Panc1 (cell line): ENCODE data around the gene SKI. TPM values are rescaled to one million over a fixed set of nuclear protein-coding genes. Genes with fewer than 3 reads are reported as not detected.

Source experiments
- ATAC-seq: fragments of 200-7000 bp; cut with Tn5 transposase; 2 replicates; pipeline ENCODE4 v1.9.1; 2020; ENCODE audit warnings: mild to moderate bottlenecking, moderate library complexity
- BruUV-seq: library from RNA; stranded (reverse); fragments of 400-500 nt; replicated peaks from 2 replicates; lab custom pipeline; 2021; lab: Mats Ljungman, UMichigan
- CTCF ChIA-PET: fragments of 300-600 bp; sonication (Branson Sonifier 250); formaldehyde crosslinking; loops from one replicate; lab custom pipeline; 2022; ENCODE audit warnings: antibody characterized with exemption; lab: Charles Lee
- POLR2A ChIA-PET: fragments of 300-600 bp; sonication (Branson Sonifier 250); formaldehyde crosslinking; loops from one replicate; lab custom pipeline; 2022; ENCODE audit warnings: antibody characterized with exemption; lab: Charles Lee
- DNase-seq: peaks from one replicate; pipeline ENCODE4 v3.0.0-alpha.2; 2010; ENCODE audit warnings: low read depth, low spot score
- H3K27ac ChIP-seq: 2 replicates; pipeline ENCODE4 v1.5.1; 2011; ENCODE audit warnings: mild to moderate bottlenecking, low read length, inconsistent platforms
- H3K27me3 ChIP-seq: fragments of 200-500 bp; sonication (Bioruptor generic); 2 replicates; pipeline ENCODE4 v1.6.0; 2014; ENCODE audit warnings: low read length, inconsistent platforms; ENCODE audit not compliant: control insufficient read depth, insufficient read depth
- H3K36me3 ChIP-seq: fragments of 200-500 bp; sonication (Bioruptor generic); 2 replicates; pipeline ENCODE4 v1.5.1; 2014; ENCODE audit warnings: inconsistent platforms, mild to moderate bottlenecking, low read length, moderate library complexity; ENCODE audit not compliant: control insufficient read depth, insufficient read depth
- H3K4me1 ChIP-seq: 2 replicates; pipeline ENCODE4 v1.5.1; 2011; ENCODE audit warnings: inconsistent platforms, mild to moderate bottlenecking, low read length, moderate library complexity; ENCODE audit not compliant: control insufficient read depth, insufficient read depth
- H3K4me3 ChIP-seq, 2 experiments: 2 replicates each; pipeline ENCODE4 v1.5.1; 2011 to 2012; ENCODE audit warnings: low read depth in 2 of 2, low read length in 2 of 2, mild to moderate bottlenecking in 2 of 2, inconsistent platforms in 1 of 2, moderate library complexity in 1 of 2
- H3K9me3 ChIP-seq: fragments of 200-500 bp; sonication (Bioruptor generic); 2 replicates; pipeline ENCODE4 v1.5.1; 2014; ENCODE audit warnings: low read depth, mild to moderate bottlenecking, inconsistent platforms, low read length, moderate library complexity; ENCODE audit not compliant: control insufficient read depth, insufficient read depth
- CTCF ChIP-seq: fragments of 450-650 bp; IDR thresholded peaks from 2 replicates; pipeline ENCODE4 v1.5.1; 2017; ENCODE audit warnings: mild to moderate bottlenecking
- POLR2AphosphoS5 ChIP-seq: IDR thresholded peaks from 2 replicates; pipeline ENCODE4 v1.6.1; 2012; ENCODE audit warnings: mild to moderate bottlenecking, low read depth, low read length, moderate library complexity
- SIN3A ChIP-seq: IDR thresholded peaks from 2 replicates; pipeline ENCODE4 v1.6.1; 2012; ENCODE audit warnings: low read depth, mild to moderate bottlenecking, low read length, moderate library complexity, borderline replicate concordance; ENCODE audit not compliant: insufficient read depth
- TCF7L2 ChIP-seq: IDR thresholded peaks from 2 replicates; pipeline ENCODE4 v1.6.1; 2011; ENCODE audit warnings: mild to moderate bottlenecking, low read depth, low read length, inconsistent platforms
- in situ Hi-C: cut with HindIII; loops from 2 replicates; pipeline ENCODE4 v1.10.0; 2016; ENCODE audit warnings: low sequenced_read_pairs, low pct_unique_long_range_greater_than_20kb
- intact Hi-C: fragments of 100-400 bp; cut with micrococcal nuclease; formaldehyde crosslinking; loops from one replicate; pipeline ENCODE4 v1.10.0; 2022; ENCODE audit not compliant: unreplicated experiment
- total RNA-seq: library from RNA; stranded (reverse); gene quantifications from one replicate; pipeline ENCODE4 v1.2.1, GENCODE V29; 2021; ENCODE audit not compliant: unreplicated experiment
- TF ChIP-seq, protein P1 (sequence below), 2 experiments: IDR thresholded peaks; 2 replicates each; pipeline ENCODE4 v1.6.1; 2011 to 2012; ENCODE audit warnings: low read depth in 2 of 2, control low read depth in 1 of 2, low read length in 1 of 2, mild to moderate bottlenecking in 1 of 2, moderate library complexity in 1 of 2; ENCODE audit not compliant: insufficient read depth in 1 of 2

The SKI gene
- total RNA-seq, 1 experiment from 2014 or later, result 63.2 TPM

DNA sequence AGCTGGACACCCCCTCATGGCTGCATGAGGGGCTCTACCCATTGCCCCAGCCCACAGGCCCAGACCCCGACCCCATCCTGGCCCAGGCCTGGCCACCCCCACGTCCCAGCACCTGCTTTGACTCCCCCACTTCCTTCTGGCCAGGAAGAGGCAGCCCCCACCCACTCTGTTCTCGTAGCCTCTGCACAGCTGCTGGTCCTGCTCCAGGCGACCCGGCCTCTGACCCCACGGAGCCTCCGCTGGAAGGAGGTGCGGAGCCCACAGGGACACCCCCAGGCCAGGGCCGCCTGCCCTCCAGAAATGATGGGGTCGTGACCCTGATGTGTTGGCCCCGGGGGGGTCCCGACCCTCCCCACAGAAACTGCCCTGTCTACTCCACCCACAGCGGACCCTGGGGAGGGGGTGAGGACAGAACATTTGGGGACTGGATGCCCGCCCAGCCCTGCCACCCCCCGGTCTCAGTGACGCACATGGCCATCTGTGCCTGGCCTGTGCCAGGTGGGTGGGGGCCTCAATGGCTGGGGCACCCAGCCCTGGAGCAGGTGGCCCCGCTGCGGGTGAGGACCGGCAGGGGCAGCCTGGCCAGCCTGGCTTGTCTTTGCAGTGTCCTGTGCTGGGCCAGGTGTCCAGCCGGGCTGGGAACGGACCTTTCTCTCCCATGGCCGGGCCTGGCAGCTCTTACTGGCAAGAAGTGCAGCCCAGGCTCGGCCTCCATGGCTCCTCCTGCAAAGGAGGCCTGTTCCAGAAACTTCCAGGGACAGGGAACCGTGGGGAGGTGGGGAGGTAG lies 84.6 kb downstream of the SKI start:
- ATAC-seq (peak; percentile 1; the same call in 1 of the 2 replicates), DNase-seq (no peak)
- no peaks in the 10 kb centered on the region; the same call in 1 of the 2 replicates for H3K36me3 ChIP-seq
- H3K4me1 ChIP-seq, result peaks cover 66% of the 10 kb centered on the region
- in situ Hi-C loops, result no loop called here
- ChIA-PET POLR2A (interaction anchor here (0.7 kb wide), 1 partner anchor 955 kb away, joined by 13 read pairs; no protein-coding TSS in a partner anchor), CTCF (no interaction called here)
- no peaks in the 10 kb centered on the region for H3K27me3 ChIP-seq
- H3K4me3 ChIP-seq, result no peak overlapping the region
- TF ChIP-seq, protein P1, sequence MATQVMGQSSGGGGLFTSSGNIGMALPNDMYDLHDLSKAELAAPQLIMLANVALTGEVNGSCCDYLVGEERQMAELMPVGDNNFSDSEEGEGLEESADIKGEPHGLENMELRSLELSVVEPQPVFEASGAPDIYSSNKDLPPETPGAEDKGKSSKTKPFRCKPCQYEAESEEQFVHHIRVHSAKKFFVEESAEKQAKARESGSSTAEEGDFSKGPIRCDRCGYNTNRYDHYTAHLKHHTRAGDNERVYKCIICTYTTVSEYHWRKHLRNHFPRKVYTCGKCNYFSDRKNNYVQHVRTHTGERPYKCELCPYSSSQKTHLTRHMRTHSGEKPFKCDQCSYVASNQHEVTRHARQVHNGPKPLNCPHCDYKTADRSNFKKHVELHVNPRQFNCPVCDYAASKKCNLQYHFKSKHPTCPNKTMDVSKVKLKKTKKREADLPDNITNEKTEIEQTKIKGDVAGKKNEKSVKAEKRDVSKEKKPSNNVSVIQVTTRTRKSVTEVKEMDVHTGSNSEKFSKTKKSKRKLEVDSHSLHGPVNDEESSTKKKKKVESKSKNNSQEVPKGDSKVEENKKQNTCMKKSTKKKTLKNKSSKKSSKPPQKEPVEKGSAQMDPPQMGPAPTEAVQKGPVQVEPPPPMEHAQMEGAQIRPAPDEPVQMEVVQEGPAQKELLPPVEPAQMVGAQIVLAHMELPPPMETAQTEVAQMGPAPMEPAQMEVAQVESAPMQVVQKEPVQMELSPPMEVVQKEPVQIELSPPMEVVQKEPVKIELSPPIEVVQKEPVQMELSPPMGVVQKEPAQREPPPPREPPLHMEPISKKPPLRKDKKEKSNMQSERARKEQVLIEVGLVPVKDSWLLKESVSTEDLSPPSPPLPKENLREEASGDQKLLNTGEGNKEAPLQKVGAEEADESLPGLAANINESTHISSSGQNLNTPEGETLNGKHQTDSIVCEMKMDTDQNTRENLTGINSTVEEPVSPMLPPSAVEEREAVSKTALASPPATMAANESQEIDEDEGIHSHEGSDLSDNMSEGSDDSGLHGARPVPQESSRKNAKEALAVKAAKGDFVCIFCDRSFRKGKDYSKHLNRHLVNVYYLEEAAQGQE (IDR thresholded peaks at IDR 0.05; ENCODE audit: insufficient read depth in 1 of 2, low read depth in 2 of 2, low read length in 1 of 2), result no peak
- no peak for TF ChIP-seq TCF7L2
- TF ChIP-seq CTCF, result no peak
- TF ChIP-seq SIN3A, result no peak
- TF ChIP-seq POLR2AphosphoS5, result no peak; the same call in 1 of the 2 replicates
- no TSS peak for BruUV-seq
- intact Hi-C loops, result loop anchor here (5.0 to 10.0 kb wide), 2 partner anchors 80 to 118 kb away; partner anchors contain the start of gene FAAP20
- H3K27ac ChIP-seq, result peak overlapping the region; percentile 88
- H3K9me3 ChIP-seq, result no peaks in the 10 kb centered on the region

- ChIA-PET POLR2A (no interaction called here), CTCF (no interaction called here)
- in situ Hi-C loops, result no loop called here
Observed at GRCh38 chr1:2313651-2314261, 85.6 kb downstream of the SKI start.

More at GRCh38 chr1:2313651-2314261, 85.6 kb downstream of the SKI start:
- H3K4me3 ChIP-seq, result peak overlapping the region; percentile 42 to 50
- intact Hi-C loops, result loop anchor here (5.0 to 10.0 kb wide), 2 partner anchors 81 to 119 kb away; partner anchors contain the start of gene FAAP20
- H3K27me3 ChIP-seq, result no peaks in the 10 kb centered on the region
- no peaks in the 10 kb centered on the region for H3K36me3 ChIP-seq
- ATAC-seq, result peak; percentile 1
- no TSS peak for BruUV-seq
- H3K27ac ChIP-seq, result peak overlapping the region; percentile 88
- peaks cover 64% of the 10 kb centered on the region for H3K4me1 ChIP-seq
- TF ChIP-seq TCF7L2, result no peak
- no peaks in the 10 kb centered on the region for H3K9me3 ChIP-seq
- no peak for DNase-seq
